Stimulated activated naive CD4-positive, alpha-beta T cell (primary cell): ENCODE results near the gene ANAPC4.

Source experiments
- DNase-seq, 6 experiments: peaks; one replicate each; lab custom pipeline; 2025; lab: John Stamatoyannopoulos, UW

The ANAPC4 gene

DNA sequence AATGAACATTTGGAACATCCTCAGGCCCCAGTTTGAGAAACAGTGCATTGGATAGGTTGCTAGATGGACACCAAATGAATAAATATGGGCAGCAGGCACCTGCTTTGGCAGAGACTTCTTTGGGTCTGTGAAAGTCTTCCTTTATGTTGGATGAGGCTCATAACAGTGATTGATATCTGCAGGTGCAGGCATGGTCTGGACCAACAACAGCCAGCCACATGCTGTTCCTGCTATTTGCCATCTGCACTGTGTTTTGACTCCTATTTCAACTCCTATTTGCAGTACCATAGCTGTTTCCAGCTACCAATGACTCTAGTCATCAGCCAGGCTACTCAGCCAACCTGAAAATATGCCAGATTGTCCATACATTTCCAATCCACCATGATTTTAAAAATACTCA lies 60.9 kb downstream of the ANAPC4 start:
- DNase-seq: no peak

DNA sequence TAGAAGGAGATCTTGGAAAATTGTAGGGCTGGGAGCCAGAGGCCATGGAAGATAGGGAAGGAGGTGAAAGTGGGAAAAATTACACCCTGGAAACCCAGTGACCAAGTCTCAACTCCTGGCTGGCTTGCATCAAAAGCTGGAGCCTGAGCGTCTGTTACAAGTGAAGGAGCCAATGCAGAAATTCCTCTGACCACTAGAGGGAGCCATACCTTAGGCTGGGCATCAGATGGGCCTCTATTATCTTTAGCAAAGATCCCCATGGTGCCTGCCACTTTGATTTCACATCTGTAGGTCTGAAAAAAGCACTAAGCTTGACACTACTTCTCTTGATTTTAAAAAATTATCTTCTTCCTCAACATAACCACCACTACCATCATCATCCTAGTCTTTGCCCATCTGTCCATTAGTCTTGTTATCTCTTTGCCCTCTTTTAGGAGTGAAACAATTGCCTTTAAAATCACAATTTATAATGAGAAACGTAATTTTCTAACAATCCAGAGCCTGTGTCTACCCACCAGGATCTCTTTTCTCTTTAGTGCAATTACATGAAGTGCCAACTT lies 62.9 kb downstream of the ANAPC4 start:
- peak in 3 of 6 experiments; percentile 10 to 41 (median 30) for DNase-seq

DNA sequence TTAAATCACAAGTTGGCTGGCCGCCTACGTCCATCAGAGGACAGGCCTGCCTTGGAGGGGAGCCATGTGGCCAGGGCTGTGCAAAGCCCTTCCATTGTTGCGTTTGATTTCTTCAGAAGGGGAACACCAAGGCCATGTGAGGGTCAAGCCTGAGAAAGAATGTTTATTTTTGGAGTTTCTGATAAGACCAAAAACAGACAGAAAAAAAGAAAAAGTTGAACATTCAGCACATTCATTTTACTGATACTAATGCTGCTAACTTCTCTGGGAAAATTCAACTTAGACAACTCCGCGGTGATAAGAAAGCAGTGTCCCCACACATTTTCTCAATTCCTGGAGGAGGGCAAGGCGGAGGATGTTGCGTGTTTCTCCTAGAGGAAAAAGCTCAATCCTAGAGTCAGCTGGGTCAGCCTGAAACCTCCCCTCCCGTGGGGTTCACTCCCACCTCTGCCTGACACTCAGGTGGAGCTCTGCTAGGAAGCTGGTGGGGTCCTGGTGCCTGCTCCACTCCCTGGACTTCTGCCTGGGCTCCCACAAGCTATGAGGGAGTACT lies 63.5 kb downstream of the ANAPC4 start:
- no peak for DNase-seq

DNA sequence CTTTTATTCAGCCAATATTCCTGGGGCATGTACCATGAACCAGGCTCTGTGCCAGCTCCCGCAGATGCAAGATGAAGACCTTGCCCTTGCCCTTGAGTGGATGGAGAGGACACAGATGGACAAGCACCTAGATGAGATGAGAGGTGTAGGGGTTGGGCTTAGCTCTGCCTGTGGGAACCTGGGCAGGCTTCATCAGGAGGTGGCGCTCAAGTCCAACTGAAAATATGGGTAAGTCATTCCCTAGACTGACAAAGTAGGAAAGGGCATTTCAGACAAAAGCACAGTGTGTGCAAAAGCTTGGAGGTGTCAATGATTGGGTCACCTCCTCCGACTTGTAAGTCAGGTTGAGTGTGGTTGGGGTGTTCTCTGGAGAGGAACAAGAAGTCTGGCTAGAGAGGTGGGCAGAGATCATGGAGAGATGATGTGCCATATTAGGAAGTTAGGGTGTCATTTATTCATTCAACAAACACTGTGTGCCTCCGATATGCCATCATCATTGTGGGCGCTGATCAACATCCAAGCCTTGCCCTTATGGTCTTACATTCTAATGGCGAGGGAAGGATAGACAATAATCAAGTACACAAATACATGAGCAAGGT lies 64.6 kb downstream of the ANAPC4 start:
- no peak for DNase-seq

DNA sequence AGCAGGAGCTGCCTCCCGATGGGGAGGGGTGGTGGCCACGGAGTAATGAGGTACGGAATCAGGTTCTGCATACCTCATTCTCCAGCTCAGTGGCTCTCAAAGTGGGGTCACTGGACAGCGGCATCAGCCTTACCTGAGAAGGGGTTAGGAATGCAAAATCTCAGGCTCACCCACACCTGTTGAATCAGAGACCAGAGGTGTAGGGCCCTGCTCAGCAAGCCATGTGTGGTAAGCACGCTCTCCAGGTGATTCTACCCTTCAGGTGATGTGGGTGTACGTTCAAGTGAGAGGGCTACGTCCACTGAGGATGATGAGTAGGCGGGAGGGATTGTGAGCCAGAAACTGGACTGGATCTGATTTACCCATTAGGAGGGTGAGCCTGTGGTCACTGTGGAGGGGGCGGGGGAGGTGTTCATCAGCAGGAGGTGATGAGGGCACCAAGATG lies 65.8 kb downstream of the ANAPC4 start:
- no peak for DNase-seq

DNA sequence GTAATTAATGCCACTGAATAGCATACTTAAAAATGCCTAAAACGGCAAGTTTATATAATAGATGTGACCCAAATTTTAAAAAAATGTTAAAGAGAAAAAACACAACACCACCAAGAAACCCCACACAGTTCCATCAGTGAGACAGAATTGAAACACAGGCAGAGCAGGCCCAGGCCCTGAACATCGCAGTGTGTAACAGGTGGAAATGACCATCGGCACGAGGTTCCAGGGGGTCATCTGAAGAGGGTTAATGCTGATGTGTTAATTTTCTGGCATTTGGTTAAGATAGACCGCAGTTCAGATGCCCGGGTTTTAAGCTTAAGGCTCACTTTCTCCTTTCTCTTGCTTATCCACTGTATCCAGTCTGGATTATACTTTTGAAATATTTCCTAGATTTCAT lies 66.8 kb downstream of the ANAPC4 start:
- no peak for DNase-seq

DNA sequence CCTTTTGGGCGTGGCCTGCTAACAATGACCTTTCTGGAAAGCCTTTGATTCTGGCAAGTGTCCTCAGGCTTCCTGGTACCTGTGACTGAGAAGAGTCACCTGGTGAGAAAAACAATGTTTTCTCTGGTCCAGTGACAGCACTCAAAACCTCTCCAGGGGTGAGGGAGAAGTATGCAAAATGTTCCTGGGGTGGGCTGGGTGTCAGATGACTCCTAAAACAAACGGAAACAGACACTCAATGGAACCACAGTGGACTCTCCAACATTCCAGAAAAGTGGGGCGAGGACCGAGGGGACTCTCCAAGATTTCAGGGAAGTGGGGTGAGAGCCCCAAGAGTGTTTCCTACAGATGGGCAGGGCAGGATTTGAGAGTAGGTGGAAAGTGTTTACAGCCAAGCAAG lies 69.5 kb downstream of the ANAPC4 start:
- DNase-seq: no peak

DNA sequence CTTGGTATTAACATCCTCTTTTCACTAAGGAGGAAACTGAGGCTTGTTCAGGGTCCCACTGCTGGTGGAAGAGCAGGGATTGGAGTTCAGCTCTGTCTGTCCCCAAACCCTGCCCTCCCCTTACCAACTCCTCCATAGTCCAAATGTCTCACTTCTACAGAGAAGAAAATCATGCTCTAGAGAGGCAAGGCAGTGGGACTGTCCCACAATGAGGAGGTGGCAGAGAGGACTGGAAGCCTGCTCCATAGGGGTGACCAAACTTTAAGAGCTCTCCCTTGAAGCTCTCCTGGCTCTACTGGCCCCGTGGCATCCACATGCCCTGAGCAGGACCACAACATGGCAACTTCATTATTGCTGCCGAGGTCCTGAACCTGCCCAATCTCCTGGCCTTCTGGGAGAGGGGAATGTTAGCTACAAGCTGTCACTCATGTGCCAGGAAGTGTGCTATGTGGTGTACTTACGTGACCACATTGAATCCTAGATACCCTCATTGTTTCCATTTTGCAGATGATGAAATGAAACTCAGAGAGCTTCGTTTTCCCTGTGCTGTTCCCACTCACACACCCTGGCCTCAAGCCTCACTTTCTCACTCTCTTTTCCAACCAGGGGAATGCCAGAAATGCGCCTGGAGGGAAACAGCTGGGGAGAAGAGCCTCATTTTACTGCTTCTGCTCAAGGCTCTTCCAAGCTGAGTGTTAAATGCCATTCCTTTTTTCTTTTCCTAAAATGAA lies 71.5 kb downstream of the ANAPC4 start:
- DNase-seq: no peak

DNA sequence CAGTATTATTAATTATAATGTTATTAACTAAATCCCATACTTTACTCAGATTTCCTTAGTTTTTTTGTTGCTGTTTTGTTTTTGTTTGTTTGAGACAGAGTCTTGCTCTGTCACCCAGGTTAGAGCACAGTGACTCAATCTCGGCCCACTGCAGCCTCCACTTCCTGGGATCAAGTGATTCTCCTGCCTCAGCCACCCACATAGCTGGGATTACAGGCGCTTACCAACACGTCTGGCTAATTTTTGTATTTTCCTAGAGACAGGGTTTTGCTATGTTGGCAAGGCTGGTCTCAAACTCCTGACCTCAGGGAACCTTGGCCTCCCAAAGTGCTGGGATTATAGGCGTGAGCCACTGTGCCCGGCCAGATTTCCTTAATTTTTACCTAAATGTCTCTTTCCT lies 72.2 kb downstream of the ANAPC4 start:
- DNase-seq: no peak

DNA sequence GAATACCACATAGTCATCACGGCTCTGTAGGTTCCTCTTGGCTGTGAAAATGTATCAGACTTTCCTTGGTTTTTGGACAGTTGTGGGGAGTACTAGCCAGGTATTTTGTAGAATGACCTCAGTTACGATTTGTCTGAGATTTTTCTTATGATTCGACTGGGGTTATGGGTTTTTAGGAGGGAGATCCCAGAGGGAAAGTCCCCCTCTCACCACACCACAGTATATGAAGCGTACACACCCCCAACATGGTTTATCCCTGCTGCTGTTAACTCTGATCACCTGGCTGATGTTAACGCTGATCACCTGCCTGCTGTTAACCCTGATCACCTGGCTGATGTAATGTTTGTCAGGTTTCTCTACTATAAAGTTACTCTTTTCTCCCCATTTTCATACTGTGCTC lies 72.6 kb downstream of the ANAPC4 start:
- no peak for DNase-seq

DNA sequence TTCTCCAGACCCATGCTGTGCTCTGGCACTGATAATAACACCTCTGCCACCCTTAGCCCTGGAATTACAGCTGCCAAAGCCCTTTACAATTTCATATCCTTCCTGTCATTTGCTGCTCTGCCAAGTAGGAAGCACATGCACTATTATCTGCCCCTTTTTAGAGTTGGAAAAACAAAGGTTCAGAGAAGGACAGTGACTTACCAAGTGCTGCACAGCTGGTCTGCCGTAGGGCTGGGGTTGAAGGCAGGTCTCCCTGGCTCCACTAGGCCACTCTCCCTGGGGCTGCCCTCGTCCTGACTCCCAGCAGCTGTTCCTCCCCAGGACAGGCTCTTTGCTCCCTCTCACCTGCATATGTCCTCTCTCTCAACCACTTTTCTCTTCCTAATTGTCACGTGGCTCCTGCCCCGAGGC lies 73.4 kb downstream of the ANAPC4 start:
- no peak for DNase-seq

DNA sequence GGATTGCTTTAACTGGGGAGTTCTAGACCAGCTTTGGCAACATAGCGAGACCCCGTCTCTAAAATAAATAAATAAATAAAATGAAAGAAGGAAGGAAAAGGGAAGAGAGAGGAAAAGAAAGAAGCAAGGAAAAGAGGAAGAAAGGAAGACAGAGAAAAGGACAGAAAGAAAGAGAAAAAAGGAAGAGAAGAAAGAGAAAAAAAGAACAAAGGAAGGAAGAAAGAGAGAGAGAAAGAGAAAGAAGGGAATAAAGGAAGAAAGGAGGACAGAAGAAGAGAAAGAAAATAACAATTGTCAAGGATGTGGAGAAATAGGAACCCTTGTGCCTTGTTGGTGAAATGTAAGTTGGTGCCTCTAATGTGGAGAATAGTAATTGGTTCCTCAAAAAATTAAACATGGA lies 74.6 kb downstream of the ANAPC4 start:
- no peak for DNase-seq

DNA sequence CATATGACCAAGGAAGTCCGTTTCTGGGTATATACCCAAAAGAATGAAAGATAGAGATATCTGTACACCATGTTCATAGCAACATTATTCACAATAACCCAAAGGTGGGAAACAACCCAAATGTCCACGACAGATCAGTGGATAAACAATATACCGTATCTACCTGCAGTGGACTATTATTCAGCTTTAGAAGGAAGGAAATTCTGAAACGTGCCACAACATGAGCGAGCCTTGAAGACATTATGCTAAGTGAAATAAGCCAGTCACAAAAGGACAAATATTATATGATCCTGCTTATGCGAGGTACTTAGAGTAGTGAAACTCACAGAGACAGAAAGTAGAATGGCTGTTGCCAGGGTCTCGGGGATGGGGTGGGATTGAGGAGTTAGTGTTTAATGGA lies 75.0 kb downstream of the ANAPC4 start:
- no peak for DNase-seq

DNA sequence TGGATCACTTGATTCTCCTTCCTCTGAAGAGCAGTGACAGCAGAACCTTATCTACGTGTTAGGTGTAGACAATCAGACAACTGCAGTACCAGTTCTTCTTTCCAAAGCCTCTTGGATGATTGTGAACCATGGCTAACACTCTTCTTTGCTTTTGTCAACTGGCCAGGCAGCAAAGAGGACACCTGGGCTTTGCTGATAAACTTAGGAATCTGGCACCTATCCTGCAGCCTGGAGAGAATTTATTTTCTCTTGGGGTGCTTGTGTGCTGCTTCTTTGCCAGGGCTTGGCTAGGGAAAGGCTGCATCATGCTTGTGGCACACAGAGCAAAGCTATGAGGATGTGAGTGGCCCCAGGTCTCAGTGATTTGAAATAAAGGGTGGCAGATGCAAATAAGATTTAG lies 77.4 kb downstream of the ANAPC4 start:
- DNase-seq: no peak

DNA sequence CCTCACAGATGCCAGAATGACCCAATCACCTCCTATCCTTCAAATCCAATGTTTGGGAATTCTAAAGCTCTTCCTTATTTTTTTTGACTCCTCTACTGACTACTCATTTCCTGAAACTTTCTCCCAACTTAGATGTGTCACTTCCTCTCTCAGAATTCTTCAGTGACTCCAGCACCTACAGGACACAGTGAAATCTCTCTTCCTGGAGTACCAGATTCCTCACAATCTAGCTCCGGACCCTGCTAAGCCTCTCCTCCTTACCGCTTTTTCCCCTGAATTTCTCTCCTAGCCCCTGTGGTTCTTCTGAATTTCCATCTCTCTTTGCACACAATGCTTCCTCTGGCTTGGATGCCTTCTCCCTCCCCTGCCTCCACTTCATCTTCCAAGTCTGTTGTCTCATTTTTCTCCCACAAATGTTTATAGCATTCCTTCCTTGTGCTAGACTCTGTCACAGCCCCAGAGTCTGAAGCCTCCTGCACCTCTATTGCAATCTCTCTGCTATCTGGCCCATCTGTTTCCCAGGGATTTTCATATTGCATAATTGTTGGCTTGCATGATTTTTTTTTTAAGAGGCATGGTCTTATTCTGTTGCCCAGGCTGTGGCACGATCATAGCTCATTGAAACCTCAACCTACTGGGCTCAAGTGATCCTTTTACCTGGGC lies 80.1 kb downstream of the ANAPC4 start:
- DNase-seq: no peak

DNA sequence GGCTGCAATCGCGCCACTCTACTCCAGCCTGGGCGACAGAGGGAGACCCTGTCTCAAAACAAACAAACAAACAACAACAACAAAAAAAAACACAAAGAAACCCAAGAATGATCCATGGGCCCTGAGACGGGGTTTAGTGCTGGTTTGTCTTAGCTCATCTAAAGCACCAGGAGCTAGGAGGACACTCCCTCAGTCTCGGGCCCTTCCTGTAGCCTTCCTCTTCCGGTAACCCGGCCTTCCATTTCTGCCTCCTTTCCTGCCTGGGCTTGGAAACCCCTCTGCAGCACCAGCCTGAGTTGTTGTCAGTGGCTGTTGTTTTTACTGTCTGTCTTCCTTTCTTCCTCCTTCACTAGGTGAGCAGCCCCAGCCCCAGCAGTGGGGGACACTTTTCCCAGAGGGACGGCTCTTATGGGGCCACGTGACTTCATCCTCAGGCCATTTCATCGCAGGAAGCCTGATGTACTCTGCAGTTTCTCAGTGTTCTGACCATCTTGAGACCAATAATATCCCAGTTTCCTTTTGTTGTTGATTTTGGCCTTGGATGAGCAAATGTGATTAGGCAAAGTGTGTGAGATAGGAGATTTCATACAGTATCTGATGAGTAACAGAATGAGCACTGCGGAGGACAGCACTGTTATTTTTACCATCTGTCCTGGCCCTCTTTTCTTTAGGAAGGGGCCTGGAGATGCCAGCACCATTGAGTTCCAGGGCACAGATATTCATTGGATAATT lies 90.1 kb downstream of the ANAPC4 start:
- DNase-seq: no peak

DNA sequence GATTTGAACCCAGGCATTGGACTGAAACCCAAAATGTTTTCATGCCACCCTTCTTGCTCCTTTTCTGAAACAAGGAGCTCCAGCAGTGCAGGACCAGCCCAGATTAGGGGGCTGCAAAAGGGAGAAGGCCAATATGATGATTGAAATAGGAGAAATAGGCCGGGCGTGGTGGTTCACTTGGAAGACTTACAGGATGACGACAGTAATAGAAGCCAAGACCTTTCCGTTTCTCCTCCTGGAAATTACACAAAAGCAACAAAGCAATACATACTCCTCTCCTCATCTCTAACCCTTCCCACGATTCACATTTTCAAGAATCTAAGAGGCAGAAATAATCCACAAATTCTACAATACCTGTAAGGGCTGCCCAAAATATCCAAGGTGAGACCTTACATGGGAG lies 90.8 kb downstream of the ANAPC4 start:
- no peak for DNase-seq
